Ovary (tissue), 3 donors: ENCODE results near the gene HIBADH.

Source experiments
- CTCF ChIP-seq, 3 donors: fragments of 450-650 bp in 2 of 3; fragments of 200-600 bp in 1 of 3; IDR thresholded peaks; one replicate each; pipeline versions ENCODE4 v1.5.1 to v1.8.0; 2016 to 2022; ENCODE audit warnings: antibody characterized with exemption in 3 of 3, mild to moderate bottlenecking in 1 of 3
- EP300 ChIP-seq: sonication (generic); formaldehyde crosslinking; IDR thresholded peaks from one replicate; pipeline ENCODE4 v1.6.1; 2017; ENCODE audit warnings: antibody characterized with exemption
- POLR2A ChIP-seq: fragments of 450-650 bp; IDR thresholded peaks from one replicate; pipeline ENCODE4 v1.6.1; 2017; ENCODE audit warnings: antibody characterized with exemption, mild to moderate bottlenecking, moderate library complexity
- donor health status: DM: no; HTN: no; CAD: no.

GRCh38 chr7:27605689-27606269 is 56.9 kb downstream of the HIBADH start:
- TF ChIP-seq CTCF (IDR thresholded peaks at IDR 0.05) (no peak), POLR2A (no peak), EP300 (no peak)
